Measurements from ENCODE around the gene RAB28. TPM values are rescaled to one million over a fixed set of nuclear protein-coding genes. Genes with fewer than 3 reads are reported as not detected.

RAB28 gene
- total RNA-seq: 20.5 TPM
- long read RNA-seq, transcript RAB28-201 (8 exons, 1,810 nt): major isoform, 28 of 54 reads
- long read RNA-seq, transcript RAB28-202 (7 exons, 1,715 nt): minor isoform, 18 of 54 reads
- long read RNA-seq, partial matches to known transcripts: 1 of 54 reads
- long read RNA-seq, other reads (novel, unspliced or antisense): 5 of 54 reads

DNA sequence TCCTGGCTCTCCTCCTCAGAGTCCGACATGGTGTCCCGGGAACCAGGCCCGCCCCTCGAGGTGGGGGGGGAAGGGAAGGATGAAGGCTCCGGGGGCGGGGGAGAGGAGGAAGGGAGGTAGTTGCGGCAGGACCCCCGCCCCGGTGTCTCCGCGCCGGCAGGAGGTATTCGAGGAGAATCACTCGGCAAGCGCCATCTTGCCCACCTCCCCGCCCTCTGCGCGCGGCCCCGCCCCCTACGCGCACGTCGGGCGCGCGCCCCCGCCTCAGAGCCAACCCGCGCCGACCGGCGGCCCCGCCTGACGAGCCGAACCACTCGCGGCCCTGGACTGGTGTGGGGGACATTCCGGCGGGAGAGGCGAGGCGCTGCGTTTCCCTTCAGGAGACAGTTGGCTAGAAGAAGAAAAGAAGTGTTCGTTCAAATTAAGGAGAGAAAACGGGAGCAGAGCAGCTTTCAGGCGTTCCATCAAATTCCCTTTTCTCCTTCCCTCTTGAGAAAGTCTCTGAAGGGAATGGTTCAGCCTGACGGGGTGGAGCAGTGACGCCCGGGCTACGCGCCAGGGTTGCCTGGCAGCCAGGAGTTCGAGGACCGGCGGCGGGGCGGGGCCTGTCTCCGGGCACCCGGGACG, at the start of gene RAB28:
TSS of gene RAB28 (minus strand) at position 219 of the 627 bp plus-strand sequence.
- intact Hi-C loops (cut with DNase I): no loop called here
- ATAC-seq (ENCODE audit: poor library complexity) (peak; percentile 100), DNase-seq (peak; percentile 97)

DNA sequence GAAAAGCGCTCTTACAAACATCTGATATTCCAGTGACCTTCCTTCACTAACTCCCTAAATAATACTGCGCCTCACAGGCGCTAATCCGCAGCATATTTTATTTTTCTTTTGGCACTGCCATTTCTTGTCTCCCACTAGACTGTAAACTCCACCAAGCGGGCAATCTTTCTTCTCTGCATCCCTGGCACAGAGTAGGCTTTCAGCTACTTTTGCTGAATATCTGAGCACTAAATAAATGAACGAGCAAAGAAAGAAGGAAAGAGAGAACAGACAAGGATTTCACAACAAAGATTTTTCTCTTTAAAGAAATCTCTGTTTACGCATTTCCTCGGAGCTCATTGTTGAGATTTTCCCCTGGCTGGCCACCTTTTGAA, 47.5 kb upstream of the RAB28 start:
- DNase-seq (no peak), ATAC-seq (ENCODE audit: poor library complexity) (no peak)
- intact Hi-C loops (cut with DNase I): no loop called here

DNA sequence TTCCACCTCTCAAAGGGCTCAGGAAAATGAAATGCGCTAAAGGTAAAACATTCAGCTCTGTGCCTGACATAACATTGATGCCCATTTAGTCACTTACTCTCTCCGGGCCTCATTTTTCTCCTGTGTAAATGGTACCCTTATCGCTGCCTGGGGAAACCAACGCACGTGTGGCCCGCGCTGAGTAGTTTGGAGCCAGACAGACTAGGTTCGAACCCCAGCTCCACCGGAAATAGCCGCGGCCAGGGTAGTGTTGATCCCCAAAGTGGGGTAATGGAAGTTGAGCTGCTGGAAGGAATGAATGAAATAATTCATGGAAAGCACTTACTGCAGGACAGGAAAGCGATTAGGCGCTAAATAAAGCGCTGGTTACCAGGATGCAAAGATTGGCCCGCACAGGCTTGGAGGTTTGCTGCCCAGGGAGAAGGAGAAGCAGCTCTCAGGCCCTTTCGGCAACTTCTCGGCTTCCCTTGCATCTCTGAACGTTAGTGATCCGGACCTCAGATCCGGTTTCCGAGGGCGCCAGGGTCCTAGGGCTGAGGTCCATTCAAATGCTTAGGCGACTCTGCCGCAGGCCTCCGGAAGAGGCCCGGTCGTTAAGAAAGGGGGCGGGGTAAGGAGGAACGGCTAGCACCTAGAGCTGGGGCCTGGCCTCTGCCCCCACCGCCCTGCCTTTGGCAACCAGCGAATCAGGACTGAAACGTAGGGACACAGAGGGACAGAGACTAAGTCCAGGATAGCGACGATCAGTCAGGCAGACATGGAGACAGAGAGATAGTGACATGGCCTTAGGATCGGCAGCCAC, 46.9 kb upstream of the RAB28 start:
- ATAC-seq (ENCODE audit: poor library complexity) (no peak), DNase-seq (no peak)
- intact Hi-C loops (cut with DNase I): no loop called here

DNA sequence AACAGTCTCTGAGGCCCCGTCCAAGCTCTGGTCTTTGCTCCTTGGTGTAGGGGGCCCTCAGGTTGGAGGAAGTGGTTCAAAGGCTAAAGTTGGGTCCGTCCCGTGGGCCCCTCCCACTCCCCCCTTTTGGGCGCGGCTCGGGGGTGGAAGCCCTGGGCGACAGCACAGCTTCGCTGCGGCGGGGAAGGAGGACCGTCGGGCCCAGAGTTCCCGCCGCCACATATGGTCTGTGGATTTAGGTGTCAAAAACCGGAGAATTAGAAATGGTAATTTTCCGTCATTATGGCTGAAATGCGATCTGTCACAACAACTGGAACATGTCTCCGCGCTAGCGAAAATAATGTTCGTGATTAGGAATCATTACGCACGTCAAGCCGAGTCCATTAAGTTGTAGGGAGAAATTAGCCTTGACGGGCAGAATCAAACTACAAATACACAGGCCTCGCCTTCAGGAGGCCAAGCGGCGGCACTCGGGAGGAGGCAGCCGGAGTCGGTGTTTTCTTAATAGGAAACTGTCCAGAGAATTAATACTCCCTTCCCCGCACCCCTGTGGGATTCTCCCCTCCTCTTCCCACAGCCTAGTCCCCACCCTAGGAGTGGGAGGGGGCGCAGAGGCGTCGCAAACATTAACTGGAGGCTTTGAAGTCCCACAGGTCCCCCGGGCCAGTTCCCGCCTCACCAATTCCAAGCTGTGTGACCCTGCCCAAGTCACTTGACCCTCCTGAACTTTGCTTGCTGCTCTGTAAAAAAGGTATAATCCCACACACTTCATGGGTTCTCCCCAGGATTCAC, 45.2 kb upstream of the RAB28 start:
- no peak for DNase-seq

DNA sequence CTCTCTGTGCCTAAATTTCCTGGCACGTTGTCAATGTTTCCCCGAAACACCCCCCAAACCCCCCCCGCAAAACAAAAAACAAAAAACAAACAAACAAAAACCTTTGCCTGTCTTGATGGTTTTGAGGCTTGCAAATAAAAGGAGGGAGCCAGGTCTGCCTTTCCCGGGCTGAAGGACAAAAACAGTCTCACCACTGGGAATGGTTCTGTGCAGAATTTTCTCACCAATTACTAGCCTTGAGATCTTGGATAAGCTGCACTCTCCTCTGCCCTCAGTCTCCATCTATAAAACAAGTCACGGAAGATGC, 44.6 kb upstream of the RAB28 start:
- ATAC-seq (ENCODE audit: poor library complexity) (no peak), DNase-seq (no peak)
- intact Hi-C loops (cut with DNase I): no loop called here

More for the DNA sequence above, 45.2 kb upstream of the RAB28 start:
- ATAC-seq (ENCODE audit: poor library complexity): no peak
- intact Hi-C loops (cut with DNase I): no loop called here

DNA sequence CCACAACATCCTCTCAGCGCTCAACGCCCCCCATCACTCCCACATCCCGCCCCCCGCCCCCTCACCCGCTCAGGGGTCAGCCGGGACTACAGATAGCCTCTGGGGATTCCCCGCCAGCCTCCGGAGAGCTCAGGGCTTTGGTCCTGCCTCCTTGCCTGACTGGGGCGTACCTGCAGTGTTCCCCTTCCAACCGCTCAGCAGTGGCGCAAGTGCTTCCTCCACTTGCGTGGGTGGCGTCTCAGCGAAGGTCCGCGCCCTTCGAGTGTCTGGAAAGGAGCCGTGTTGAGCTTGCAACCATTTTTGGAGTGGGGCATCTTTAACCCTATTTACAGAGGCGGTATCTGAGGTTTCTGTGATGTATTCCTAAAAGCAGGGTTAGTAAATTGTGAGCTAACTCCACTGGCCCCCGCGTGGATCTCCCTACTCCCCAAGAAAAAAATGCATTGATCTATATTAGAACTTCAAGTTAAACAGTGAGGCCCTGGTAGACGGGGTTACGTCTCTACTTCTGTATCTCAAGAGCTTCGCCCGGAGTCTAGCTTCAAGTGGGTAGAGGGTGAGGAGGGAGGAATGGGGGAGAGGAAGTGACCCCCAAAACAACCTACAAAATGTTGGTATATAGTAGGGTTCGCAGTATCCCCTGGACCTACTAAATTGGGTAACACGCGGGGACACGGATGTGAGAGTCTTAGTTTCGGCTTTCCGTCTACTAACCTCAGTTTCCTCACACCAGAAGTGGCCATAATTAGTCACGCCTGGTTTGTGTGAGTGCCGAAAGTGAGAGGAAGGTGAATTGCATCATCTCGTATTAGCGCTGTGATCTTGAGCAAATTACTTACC, 44.1 kb upstream of the RAB28 start:
- no peak for DNase-seq
- intact Hi-C loops (cut with DNase I): no loop called here
- no peak for ATAC-seq (ENCODE audit: poor library complexity)

DNA sequence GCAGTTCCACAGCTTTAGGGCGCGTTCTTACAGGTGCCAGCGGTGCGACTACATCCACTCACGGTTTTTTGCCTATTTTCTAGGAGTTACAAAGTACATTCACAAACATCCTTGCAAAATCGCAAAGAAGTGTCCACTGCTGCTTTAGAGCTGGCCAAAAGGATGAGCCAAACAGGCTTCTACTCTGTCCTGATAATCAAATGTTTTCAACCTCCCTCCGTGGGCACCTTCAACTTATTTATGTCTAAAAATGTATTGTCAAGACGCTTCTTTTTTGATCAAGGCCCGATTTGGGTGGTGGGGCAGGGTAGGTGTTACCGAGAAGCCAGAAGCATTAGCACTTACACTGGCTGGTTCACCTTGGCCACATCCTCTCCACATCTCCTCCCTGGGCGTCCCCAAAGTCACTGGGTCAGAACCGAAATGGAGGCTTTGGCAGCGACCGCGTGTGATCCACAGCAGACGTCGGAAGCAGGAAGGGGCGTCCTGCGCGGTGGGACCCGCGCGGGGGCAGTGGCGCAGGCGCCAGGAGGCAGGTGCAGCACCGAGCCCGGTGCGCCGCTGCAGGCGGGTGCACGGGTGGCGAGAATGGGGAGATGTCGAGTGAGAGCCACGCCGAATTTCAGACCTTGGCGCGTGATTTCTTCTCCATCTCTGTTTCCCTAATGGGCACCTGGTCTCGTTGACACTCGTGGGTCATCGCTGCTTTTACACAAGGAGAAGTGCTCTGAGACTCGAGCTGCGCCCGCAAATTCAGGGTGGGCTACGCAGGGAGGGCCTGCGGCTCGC, 43.2 kb upstream of the RAB28 start:
- no peak for ATAC-seq (ENCODE audit: poor library complexity)
- intact Hi-C loops (cut with DNase I): no loop called here
- DNase-seq: no peak

DNA sequence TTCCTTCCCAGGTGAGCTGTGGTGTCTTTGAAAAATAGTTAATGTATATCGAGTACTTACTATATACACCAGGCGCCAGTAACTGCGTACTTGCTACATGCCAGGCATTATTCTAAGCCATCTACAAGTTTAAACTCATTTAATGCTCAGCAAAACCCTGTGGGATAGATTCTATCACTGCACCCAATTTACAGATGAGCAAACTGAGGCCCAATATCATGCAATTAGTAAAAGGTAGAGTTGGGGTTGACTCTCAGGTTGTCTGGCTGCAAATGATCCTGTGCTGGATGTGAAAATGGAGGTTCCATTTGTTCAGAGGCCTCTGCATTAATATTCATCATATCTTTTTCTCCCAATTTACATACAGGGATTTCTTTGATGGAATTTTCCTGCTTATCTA, 42.5 kb upstream of the RAB28 start:
- no peak for ATAC-seq (ENCODE audit: poor library complexity)
- intact Hi-C loops (cut with DNase I): no loop called here
- no peak for DNase-seq

DNA sequence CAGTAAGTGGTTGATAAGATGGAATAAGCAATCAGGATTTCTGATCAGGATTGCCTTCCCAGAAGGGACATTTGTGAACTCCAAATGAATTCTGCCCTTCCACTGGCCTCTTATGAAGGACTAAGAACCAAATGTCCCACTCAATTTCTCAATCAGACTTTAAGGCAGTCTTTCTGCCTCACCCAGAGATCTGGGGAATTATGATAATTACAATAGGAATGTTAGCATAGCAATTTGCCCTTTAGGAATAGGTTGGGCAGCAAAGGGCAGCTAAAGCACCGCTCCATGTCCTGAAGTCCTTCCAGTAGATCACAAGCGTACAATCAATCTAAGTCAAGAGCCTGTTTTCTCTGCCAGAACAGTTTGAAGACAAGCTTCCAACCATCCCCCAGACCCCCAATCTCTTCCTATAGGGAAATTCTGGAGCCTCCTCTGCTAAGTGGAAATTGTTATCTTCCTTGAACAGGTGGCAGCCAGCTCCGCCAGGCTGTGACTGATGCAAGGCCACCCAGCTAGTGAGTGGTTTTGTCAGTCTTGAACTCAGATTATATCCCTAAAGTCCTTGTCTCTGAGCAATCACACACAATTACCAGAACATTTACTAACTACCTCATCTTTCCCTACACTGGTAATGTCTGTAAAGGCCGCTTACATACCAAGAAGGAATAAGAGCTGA, 41.6 kb upstream of the RAB28 start:
- intact Hi-C loops (cut with DNase I): no loop called here
- no peak for DNase-seq
- ATAC-seq (ENCODE audit: poor library complexity): no peak

DNA sequence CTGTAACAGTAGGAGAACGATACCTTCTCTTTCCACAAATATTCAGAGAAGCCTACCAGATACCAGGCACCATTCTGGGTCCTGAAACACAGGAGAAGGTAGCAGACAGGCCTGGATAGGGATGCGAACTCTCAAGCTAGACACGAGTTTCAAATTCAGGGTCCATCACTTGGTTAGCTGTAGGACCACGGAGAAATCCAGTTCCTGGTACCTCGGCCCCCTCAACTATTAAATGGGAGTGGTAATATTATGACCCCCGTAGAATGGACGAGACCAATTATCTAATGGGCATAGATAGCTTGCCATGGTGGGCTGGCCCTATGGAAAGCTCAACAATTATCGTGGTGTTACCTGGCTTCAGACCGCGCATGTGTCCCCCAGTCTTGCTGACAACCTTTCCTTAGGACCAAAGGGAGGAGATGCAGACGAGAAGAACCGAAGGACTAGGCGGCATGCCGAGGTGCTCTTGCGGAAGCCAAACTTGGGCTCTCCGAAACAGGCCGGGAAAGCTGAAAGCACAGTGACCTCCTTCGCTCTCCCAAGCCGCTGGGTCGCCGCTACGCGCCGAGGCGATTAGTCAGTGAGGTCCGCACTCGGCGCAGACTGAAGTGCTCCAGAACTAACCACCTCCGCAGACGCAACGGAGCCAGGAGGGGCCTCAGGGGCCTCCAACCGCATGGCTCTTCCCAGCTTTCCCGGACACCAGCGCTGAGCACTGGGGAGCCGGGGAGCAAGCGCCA, 40.5 kb upstream of the RAB28 start:
- intact Hi-C loops (cut with DNase I): no loop called here
- no peak for DNase-seq
- ATAC-seq (ENCODE audit: poor library complexity): no peak

DNA sequence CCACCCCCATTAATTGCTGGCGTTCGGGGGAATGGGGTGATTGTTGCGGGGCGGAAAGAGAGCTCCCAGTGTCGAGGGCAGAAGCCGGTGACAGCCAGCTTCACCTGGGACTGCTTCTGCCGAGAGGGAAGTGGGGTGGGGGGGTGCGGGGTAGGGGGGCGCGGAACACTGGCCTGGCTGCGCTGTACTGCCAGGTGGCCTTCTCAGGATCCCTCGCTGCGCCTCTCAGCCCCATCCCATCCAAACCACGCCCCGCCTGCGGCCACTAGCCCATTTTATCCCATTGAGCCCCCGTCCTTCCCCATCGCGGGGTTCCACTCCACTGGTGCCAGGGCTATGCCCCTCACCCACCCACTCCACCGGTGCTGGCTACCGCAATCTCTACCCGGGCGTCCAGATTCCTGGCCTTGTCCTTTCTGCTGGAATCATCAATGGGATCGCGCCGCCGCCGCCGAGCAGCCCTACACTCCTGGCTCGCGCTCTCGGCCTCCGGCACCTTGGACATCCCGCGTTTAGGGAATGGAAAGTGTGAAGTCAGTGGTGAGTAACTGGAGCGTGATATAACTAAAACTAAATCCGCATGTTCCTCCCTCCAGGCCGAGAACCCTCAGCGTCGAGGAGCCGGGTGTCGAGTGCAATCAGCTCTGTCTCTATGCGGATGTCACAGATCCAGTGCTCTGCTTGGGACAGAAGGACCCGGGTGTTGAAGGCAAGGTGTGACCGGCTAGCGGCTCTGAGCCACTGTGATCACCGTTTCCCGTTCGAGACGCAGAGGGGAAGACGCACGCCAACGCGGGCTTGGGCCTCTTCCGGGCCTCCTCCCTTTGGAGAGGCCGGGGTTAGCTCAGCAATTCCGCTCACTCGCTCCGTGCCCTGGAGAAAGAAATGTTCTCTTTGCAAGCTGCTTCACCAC, 39.7 kb upstream of the RAB28 start:
- DNase-seq (no peak), ATAC-seq (ENCODE audit: poor library complexity) (no peak)
- intact Hi-C loops (cut with DNase I): no loop called here

DNA sequence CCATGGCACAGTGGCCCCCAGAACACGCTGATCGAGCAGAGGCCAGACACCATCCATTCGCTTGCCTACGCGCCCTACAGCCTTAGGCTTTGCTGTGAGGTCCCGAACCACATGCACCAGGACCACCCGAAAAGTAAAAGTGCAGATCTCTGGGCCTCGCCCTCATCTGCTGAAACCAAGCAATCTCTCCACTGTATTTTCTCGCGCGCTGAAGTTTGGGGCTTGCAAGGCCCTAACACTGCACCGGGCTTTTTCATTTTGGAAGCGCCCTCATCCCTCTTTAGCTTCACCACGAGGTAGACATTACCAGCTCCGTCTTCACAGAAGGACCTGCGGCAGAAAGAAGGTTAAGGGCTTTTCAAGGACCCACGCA, 39.0 kb upstream of the RAB28 start:
- DNase-seq (no peak), ATAC-seq (ENCODE audit: poor library complexity) (no peak)
- intact Hi-C loops (cut with DNase I): no loop called here

DNA sequence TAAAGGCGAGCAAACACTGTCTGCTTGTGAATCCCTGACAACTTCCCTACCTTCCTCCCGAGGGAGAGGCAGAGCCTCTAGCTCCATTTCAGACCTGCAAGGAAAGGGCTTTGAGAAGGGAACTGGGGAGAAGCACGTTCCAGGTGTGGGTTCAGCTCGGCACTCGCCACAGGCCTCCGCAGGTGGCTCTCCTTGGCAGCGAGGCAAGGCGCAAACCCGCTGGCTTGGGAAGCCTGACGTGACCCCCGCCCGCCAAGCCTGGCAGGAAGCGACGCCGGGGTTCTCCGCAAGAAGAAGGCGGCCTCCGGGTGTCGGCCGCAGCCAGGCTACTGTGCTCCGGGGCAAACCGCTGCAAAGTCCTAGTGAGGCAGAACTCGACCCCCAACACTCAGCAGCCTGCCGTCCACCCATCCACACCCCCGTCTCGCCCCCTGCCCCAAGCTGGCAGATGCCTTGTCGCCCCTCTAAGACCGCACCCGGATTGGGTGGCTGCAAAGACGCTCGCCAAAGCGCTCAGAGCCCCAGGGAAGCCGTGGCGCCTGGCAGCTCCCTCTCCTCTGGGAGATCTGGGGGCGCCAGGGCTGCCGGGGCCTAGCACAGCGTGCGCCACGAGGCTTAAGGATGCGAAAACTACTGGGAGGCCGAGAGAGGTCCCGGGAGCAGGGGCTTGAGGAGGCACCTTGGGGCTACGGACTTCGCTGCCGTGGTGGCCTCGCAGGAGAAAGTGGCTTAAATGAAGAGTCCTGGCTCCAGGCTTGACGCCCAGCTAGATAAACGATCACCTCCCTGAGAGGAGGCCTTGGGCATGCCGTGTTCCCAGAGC, 38.4 kb upstream of the RAB28 start:
- no peak for ATAC-seq (ENCODE audit: poor library complexity)

DNA sequence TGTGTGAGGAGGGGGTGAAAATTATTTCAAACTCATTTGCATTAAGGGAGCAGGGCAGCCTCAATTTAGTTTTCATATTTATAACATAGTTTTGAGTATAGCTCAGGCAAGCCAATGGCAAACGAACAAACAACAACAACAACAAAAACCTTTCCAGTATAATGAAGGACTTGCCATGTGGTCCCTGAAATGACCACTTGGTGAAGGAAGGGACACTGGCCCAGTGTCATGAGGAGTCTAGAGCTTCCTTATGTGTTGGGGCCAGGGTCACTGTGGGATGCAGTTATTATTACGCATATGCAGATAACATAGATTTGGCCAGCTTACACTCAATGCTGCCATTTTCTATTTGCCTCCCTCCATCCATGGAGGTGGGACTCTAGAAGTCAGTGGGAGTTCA, 36.9 kb upstream of the RAB28 start:
- intact Hi-C loops (cut with DNase I): no loop called here
- no peak for ATAC-seq (ENCODE audit: poor library complexity)
- no peak for DNase-seq

More for the DNA sequence above, 38.4 kb upstream of the RAB28 start:
- no peak for DNase-seq
- intact Hi-C loops (cut with DNase I): no loop called here

DNA sequence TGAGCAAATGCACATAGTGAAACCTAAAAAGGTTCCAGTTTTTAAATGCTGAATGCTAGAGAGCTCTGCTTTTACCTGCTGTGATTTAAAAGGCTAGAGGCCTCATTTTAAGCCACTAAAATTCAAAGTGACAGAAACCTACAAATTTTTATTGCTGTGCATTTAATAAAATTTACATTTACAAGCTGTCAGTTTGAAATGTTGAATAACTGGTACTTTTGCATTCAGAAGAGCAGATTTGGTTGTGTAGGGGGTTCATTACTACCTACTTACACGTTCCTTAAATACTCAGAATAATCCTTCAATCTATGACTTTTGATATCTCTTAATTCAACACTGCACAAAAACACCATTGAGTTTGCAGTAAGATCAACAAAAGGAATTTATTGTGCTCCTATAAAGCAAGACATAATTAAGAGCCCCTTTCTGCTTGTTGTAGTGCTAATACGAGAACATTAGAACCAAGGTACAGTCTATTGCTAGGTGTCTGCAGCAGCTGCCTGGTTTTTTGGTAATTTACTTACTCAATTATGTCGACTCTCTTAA, 32.2 kb upstream of the RAB28 start:
- ATAC-seq (ENCODE audit: poor library complexity): no peak
- intact Hi-C loops (cut with DNase I): no loop called here
- no peak for DNase-seq

Measured in Right ventricle myocardium superior (tissue), 1 donor.